CD14-positive monocyte (primary cell): ENCODE results near the gene PTPRD. TPM values are rescaled to one million over a fixed set of nuclear protein-coding genes. Genes with fewer than 3 reads are reported as not detected.

Source experiments
- DNase-seq, 3 donors: peaks; one replicate each; pipeline ENCODE4 v3.0.0-alpha.2; 2011 to 2022
- H2AFZ ChIP-seq: 2 replicates; pipeline ENCODE4 v1.6.0; 2012; ENCODE audit warnings: mild to moderate bottlenecking, low read depth, low read length, inconsistent platforms; ENCODE audit not compliant: insufficient read depth, poor library complexity, severe bottlenecking
- H3K27ac ChIP-seq, 2 donors: 1 replicate in 1 of 2; 2 replicates in 1 of 2; pipeline ENCODE4 v1.5.1; 2012 to 2013; ENCODE audit warnings: low read length in 2 of 2, control low read depth in 1 of 2, inconsistent platforms in 1 of 2, low read depth in 1 of 2, mild to moderate bottlenecking in 1 of 2
- H3K27me3 ChIP-seq, 2 donors: one replicate each; pipeline versions ENCODE4 v1.6.0 to v1.6.1; 2011 to 2013; ENCODE audit warnings: low read length in 2 of 2; ENCODE audit not compliant: control insufficient read depth in 2 of 2, insufficient read depth in 2 of 2
- H3K36me3 ChIP-seq, 2 donors: replicated peaks in 1 of 2; 1 replicate in 1 of 2; 2 replicates in 1 of 2; pipeline versions ENCODE4 v1.5.1 to v1.6.1; 2012 to 2013; ENCODE audit warnings: low read length in 2 of 2, control low read depth in 1 of 2, inconsistent platforms in 1 of 2, mild to moderate bottlenecking in 1 of 2; ENCODE audit not compliant: insufficient read depth in 2 of 2, control insufficient read depth in 1 of 2
- H3K4me1 ChIP-seq, 2 donors: 1 replicate in 1 of 2; 2 replicates in 1 of 2; pipeline versions ENCODE4 v1.5.1 to v1.6.1; 2012 to 2013; ENCODE audit warnings: low read length in 2 of 2, control low read depth in 1 of 2, inconsistent platforms in 1 of 2, mild to moderate bottlenecking in 1 of 2, moderate library complexity in 1 of 2; ENCODE audit not compliant: insufficient read depth in 2 of 2, control insufficient read depth in 1 of 2
- H3K4me2 ChIP-seq: replicated peaks from 2 replicates; pipeline ENCODE3; 2012; ENCODE audit warnings: low read length, moderate library complexity, mild to moderate bottlenecking; ENCODE audit not compliant: poor library complexity, severe bottlenecking; ENCODE audit errors: extremely low read depth
- H3K4me3 ChIP-seq, 3 experiments: fragments of 200-600 bp in 1 of 3; sonication (generic) in 1 of 3; replicated peaks in 1 of 3; 1 replicate in 2 of 3; 2 replicates in 1 of 3; pipeline ENCODE4 v1.5.1; 2011 to 2013; ENCODE audit warnings: low read length in 3 of 3, mild to moderate bottlenecking in 3 of 3, control low read depth in 2 of 3, low read depth in 2 of 3, inconsistent platforms in 1 of 3, moderate library complexity in 1 of 3
- H3K79me2 ChIP-seq: 2 replicates; pipeline ENCODE4 v1.6.0; 2012; ENCODE audit warnings: mild to moderate bottlenecking, control low read depth, inconsistent platforms, low read length, moderate library complexity; ENCODE audit not compliant: insufficient read depth
- H3K9ac ChIP-seq: 2 replicates; pipeline ENCODE4 v1.6.0; 2017; ENCODE audit warnings: low read length, mild to moderate bottlenecking; ENCODE audit not compliant: insufficient read depth, poor library complexity, severe bottlenecking
- H3K9me3 ChIP-seq, 2 donors: replicated peaks in 1 of 2; 1 replicate in 1 of 2; 2 replicates in 1 of 2; pipeline versions ENCODE4 v1.5.1 to v1.6.1; 2012 to 2013; ENCODE audit warnings: low read length in 2 of 2, control low read depth in 1 of 2; ENCODE audit not compliant: control insufficient read depth in 1 of 2, insufficient read depth in 1 of 2
- H4K20me1 ChIP-seq: 2 replicates; pipeline ENCODE4 v1.6.0; 2012; ENCODE audit warnings: mild to moderate bottlenecking, low read length, control low read depth, moderate library complexity; ENCODE audit not compliant: insufficient read depth
- H3K27ac Mint-ChIP-seq, 7 donors: one replicate each; pipeline ENCODE4 v1.8.0; 2020; ENCODE audit warnings: mild to moderate bottlenecking in 7 of 7, mixed read lengths in 7 of 7, moderate library complexity in 6 of 7, inconsistent platforms in 2 of 7
- H3K27me3 Mint-ChIP-seq, 3 donors: one replicate each; pipeline ENCODE4 v1.8.0; 2021 to 2022; ENCODE audit warnings: low read depth in 3 of 3, mild to moderate bottlenecking in 3 of 3, mixed read lengths in 3 of 3, moderate library complexity in 3 of 3, inconsistent platforms in 1 of 3
- H3K36me3 Mint-ChIP-seq, 2 donors: one replicate each; pipeline ENCODE4 v1.8.0; 2020; ENCODE audit warnings: mixed read lengths in 2 of 2, inconsistent platforms in 1 of 2, mild to moderate bottlenecking in 1 of 2
- H3K4me1 Mint-ChIP-seq: one replicate; pipeline ENCODE4 v1.8.0; 2020; ENCODE audit warnings: mild to moderate bottlenecking, mixed read lengths
- H3K4me3 Mint-ChIP-seq, 2 donors: one replicate each; pipeline ENCODE4 v1.8.0; 2020; ENCODE audit warnings: mild to moderate bottlenecking in 2 of 2, mixed read lengths in 2 of 2, moderate library complexity in 1 of 2
- H3K9me3 Mint-ChIP-seq, 7 donors: one replicate each; pipeline ENCODE4 v1.8.0; 2020 to 2022; ENCODE audit warnings: mixed read lengths in 7 of 7, mild to moderate bottlenecking in 6 of 7, moderate library complexity in 6 of 7, inconsistent platforms in 2 of 7
- CTCF ChIP-seq: fragments of 200-600 bp; IDR thresholded peaks from one replicate; pipeline ENCODE4 v1.8.0; 2022; ENCODE audit warnings: antibody characterized with exemption, mild to moderate bottlenecking
- WGBS: methylation state at CpG from one replicate; pipeline ENCODE4 v1.1.5; 2013; ENCODE audit warnings: missing lambda C conversion rate; ENCODE audit not compliant: insufficient coverage; 5-methylcytosine and 5-hydroxymethylcytosine counted together
- intact Hi-C, 2 donors: fragments of 100-400 bp; cut with micrococcal nuclease; formaldehyde crosslinking; loops; one replicate each; pipeline versions ENCODE4 v1.15.0 to v1.15.1; 2023
- polyA plus RNA-seq, 3 donors: library from polyadenylated mRNA; depleted of rRNA in 1 of 3; unstranded in 2 of 3; stranded (reverse) in 1 of 3; fragments of 300-500 nt in 2 of 3; fragments of >200 nt in 1 of 3; fragmentation: Illumina TruSeq in 2 of 3; gene quantifications; 1 replicate in 2 of 3; 2 replicates in 1 of 3; pipeline ENCODE4 v1.2.3, GENCODE V29; 2012 to 2021

PTPRD gene
- polyA plus RNA-seq, 3 donors, result not detected

- peaks cover 0 to 2% (median 0%) of the 10 kb centered on the region in 7 donors for H3K9me3 Mint-ChIP-seq
- Histone ChIP-seq H3K36me3 (no peaks in the 10 kb centered on the region), H4K20me1 (no peaks in the 10 kb centered on the region), H2AFZ (no peak overlapping the region), H3K27ac (no peak overlapping the region), H3K4me1 (peaks cover 7 to 11% of the 10 kb centered on the region in 2 donors), H3K79me2 (no peaks in the 10 kb centered on the region), H3K4me3 (no peak overlapping the region), H3K9me3 (no peaks in the 10 kb centered on the region), H3K27me3 (peaks cover 4 to 7% of the 10 kb centered on the region in 2 donors), H3K4me2 (no peak overlapping the region), H3K9ac (no peak overlapping the region)
- H3K27me3 Mint-ChIP-seq, result peaks cover 7 to 13% (median 8%) of the 10 kb centered on the region in 3 donors
- intact Hi-C loops, result no loop called here
- H3K4me1 Mint-ChIP-seq, result peaks cover 14% of the 10 kb centered on the region
- H3K4me3 Mint-ChIP-seq, result no peak overlapping the region
- 100% methylated on average over 3 of the region's 4 CpGs for WGBS
- no peak for DNase-seq
- no peak for TF ChIP-seq CTCF
- H3K36me3 Mint-ChIP-seq, result no peaks in the 10 kb centered on the region
- no peak overlapping the region for H3K27ac Mint-ChIP-seq
Observed at GRCh38 chr9:8382777-8383527, 2229.8 kb downstream of the PTPRD start.

- no peaks in the 10 kb centered on the region for H3K36me3 ChIP-seq
- WGBS, result no CpG with 5 or more reads among the region's 1 CpG
Observed at GRCh38 chr9:8382266-8382665, 2230.5 kb downstream of the PTPRD start.

More at GRCh38 chr9:8382266-8382665, 2230.5 kb downstream of the PTPRD start:
- Mint-ChIP-seq H3K4me3 (no peak overlapping the region), H3K9me3 (peaks cover 0 to 2% (median 0%) of the 10 kb centered on the region in 7 donors), H3K27me3 (peaks cover 7 to 13% (median 8%) of the 10 kb centered on the region in 3 donors), H3K36me3 (no peaks in the 10 kb centered on the region), H3K4me1 (peaks cover 14% of the 10 kb centered on the region), H3K27ac (no peak overlapping the region)
- Histone ChIP-seq H3K27ac (no peak overlapping the region), H2AFZ (no peak overlapping the region), H3K4me2 (no peak overlapping the region), H3K4me1 (peaks cover 7 to 11% of the 10 kb centered on the region in 2 donors), H3K4me3 (no peak overlapping the region), H3K9ac (no peak overlapping the region), H4K20me1 (no peaks in the 10 kb centered on the region), H3K9me3 (no peaks in the 10 kb centered on the region), H3K79me2 (no peaks in the 10 kb centered on the region), H3K27me3 (peaks cover 4 to 7% of the 10 kb centered on the region in 2 donors)
- intact Hi-C loops, result no loop called here
- TF ChIP-seq CTCF, result no peak
- no peak for DNase-seq
